ENCODE results near the gene WAC.

WAC gene

GRCh38 chr10:28669227-28670173, 136.6 kb downstream of the WAC start:
- DNase-seq = no peak

Measured in inflammatory macrophage (primary cell).